ENCODE results near the gene PROC.

- no peak for TF ChIP-seq CTCF (IDR thresholded peaks at IDR 0.05)
- TF ChIP-seq POLR2A (IDR thresholded peaks at IDR 0.05): no peak
These were observed 47.0 kb downstream of the PROC start for GRCh38 chr2:127465258-127465657.

Measured in tibial nerve (tissue), 3 donors.